HEK293 (cell line): ENCODE results near the gene MRPL14.
A peak's percentile ranks its signal among the peaks of the same experiment; 100 is the strongest.

Experiments
- CTCF ChIA-PET: fragments of 350-600 bp; formaldehyde crosslinking; extraction: SDS; loops from one replicate; lab custom pipeline; 2021; ENCODE audit warnings: antibody characterized with exemption; lab: Yijun Ruan, JAX
- POLR2A ChIA-PET: fragments of 300-600 bp; formaldehyde crosslinking; extraction: SDS; loops from one replicate; lab custom pipeline; 2020; ENCODE audit warnings: antibody characterized with exemption, inconsistent platforms; lab: Yijun Ruan, JAX
- H3K27ac ChIP-seq: fragments of 200-500 bp; sonication (Bioruptor generic); 2 replicates; pipeline ENCODE4 v1.5.1; 2014; ENCODE audit warnings: low read depth, low read length, control low read depth, inconsistent platforms; ENCODE audit errors: extremely low read depth
- H3K36me3 ChIP-seq, 2 experiments: fragments of 200-500 bp in 1 of 2; sonication (Bioruptor generic) in 1 of 2; 1 replicate in 1 of 2; 2 replicates in 1 of 2; pipeline ENCODE4 v1.5.1; 2014 to 2017; ENCODE audit warnings: inconsistent platforms in 2 of 2, low read length in 2 of 2; ENCODE audit not compliant: control insufficient read depth in 2 of 2, insufficient read depth in 1 of 2
- H3K4me1 ChIP-seq: fragments of 200-500 bp; sonication (Bioruptor generic); 2 replicates; pipeline ENCODE4 v1.5.1; 2014; ENCODE audit warnings: mild to moderate bottlenecking, low read length, inconsistent platforms; ENCODE audit not compliant: control insufficient read depth, insufficient read depth
- H3K4me3 ChIP-seq: 2 replicates; pipeline ENCODE4 v1.5.1; 2011; ENCODE audit warnings: low read depth, mild to moderate bottlenecking, control low read depth, low read length, moderate library complexity
- H3K9me3 ChIP-seq: fragments of 200-500 bp; sonication (Bioruptor generic); 2 replicates; pipeline ENCODE4 v1.5.1; 2014; ENCODE audit warnings: low read depth, low read length, inconsistent platforms; ENCODE audit not compliant: control insufficient read depth, insufficient read depth
- BCL11B ChIP-seq: fragments of 450-650 bp; formaldehyde crosslinking; IDR thresholded peaks from 2 replicates; pipeline ENCODE4 v1.5.1; 2016; ENCODE audit warnings: low read depth, missing biosample characterization, missing genetic modification characterization
- HOXC10 ChIP-seq: sonication (generic); formaldehyde crosslinking; IDR thresholded peaks from 2 replicates; pipeline ENCODE4 v1.8.1; 2023; ENCODE audit warnings: mild to moderate bottlenecking, missing genetic modification reagents
- ZBTB17 ChIP-seq: fragments of 450-650 bp; formaldehyde crosslinking; IDR thresholded peaks from 2 replicates; pipeline ENCODE4 v1.5.1; 2016; ENCODE audit warnings: missing biosample characterization, missing genetic modification characterization
- ZFP69B ChIP-seq: fragments of 450-650 bp; formaldehyde crosslinking; IDR thresholded peaks from 2 replicates; pipeline ENCODE4 v1.5.1; 2016; ENCODE audit warnings: missing biosample characterization, missing genetic modification characterization
- ZIC2 ChIP-seq: fragments of 450-650 bp; formaldehyde crosslinking; IDR thresholded peaks from 2 replicates; pipeline ENCODE4 v1.5.1; 2016; ENCODE audit warnings: missing biosample characterization, missing genetic modification characterization
- ZNF140 ChIP-seq: fragments of 450-650 bp; formaldehyde crosslinking; IDR thresholded peaks from 2 replicates; pipeline ENCODE4 v1.5.1; 2016; ENCODE audit warnings: missing biosample characterization, missing genetic modification characterization
- ZNF174 ChIP-seq: fragments of 450-650 bp; formaldehyde crosslinking; IDR thresholded peaks from 2 replicates; pipeline ENCODE4 v1.5.0; 2017; ENCODE audit warnings: missing biosample characterization, mild to moderate bottlenecking, missing genetic modification characterization
- ZNF280D ChIP-seq: fragments of 450-650 bp; formaldehyde crosslinking; IDR thresholded peaks from 2 replicates; pipeline ENCODE4 v1.5.1; 2016; ENCODE audit warnings: missing biosample characterization, missing genetic modification characterization
- ZNF366 ChIP-seq: fragments of 450-650 bp; formaldehyde crosslinking; conservative IDR thresholded peaks from 2 replicates; pipeline ENCODE4 v1.5.1; 2016; ENCODE audit warnings: missing biosample characterization, missing genetic modification characterization
- ZNF416 ChIP-seq: fragments of 450-650 bp; formaldehyde crosslinking; IDR thresholded peaks from 2 replicates; pipeline ENCODE4 v1.5.1; 2016; ENCODE audit warnings: missing biosample characterization, missing genetic modification characterization
- ZNF501 ChIP-seq: fragments of 450-650 bp; formaldehyde crosslinking; IDR thresholded peaks from 2 replicates; pipeline ENCODE4 v1.5.1; 2016; ENCODE audit warnings: missing biosample characterization, missing genetic modification characterization
- ZNF548 ChIP-seq: fragments of 450-650 bp; formaldehyde crosslinking; IDR thresholded peaks from 2 replicates; pipeline ENCODE4 v1.5.1; 2016; ENCODE audit warnings: missing biosample characterization, missing genetic modification characterization
- ZNF585B ChIP-seq: fragments of 450-650 bp; formaldehyde crosslinking; IDR thresholded peaks from 2 replicates; pipeline ENCODE4 v1.5.1; 2016; ENCODE audit warnings: missing biosample characterization, missing genetic modification characterization
- ZNF76 ChIP-seq: fragments of 450-650 bp; formaldehyde crosslinking; IDR thresholded peaks from 2 replicates; pipeline ENCODE4; 2016; ENCODE audit warnings: low read depth, missing biosample characterization, missing genetic modification characterization, borderline replicate concordance
- ZNF776 ChIP-seq: fragments of 450-650 bp; formaldehyde crosslinking; IDR thresholded peaks from 2 replicates; pipeline ENCODE4 v1.5.0; 2017; ENCODE audit warnings: missing biosample characterization, missing genetic modification characterization, borderline replicate concordance
- ZNF785 ChIP-seq: fragments of 450-650 bp; formaldehyde crosslinking; IDR thresholded peaks from 2 replicates; pipeline ENCODE4 v1.5.1; 2016; ENCODE audit warnings: missing biosample characterization, missing genetic modification characterization
- ZNF792 ChIP-seq: fragments of 450-650 bp; formaldehyde crosslinking; IDR thresholded peaks from 2 replicates; pipeline ENCODE4 v1.5.1; 2016; ENCODE audit warnings: missing biosample characterization, missing genetic modification characterization
- ZNF830 ChIP-seq: fragments of 450-650 bp; IDR thresholded peaks from 2 replicates; pipeline ENCODE4 v1.5.0; 2018; ENCODE audit warnings: missing biosample characterization, missing genetic modification characterization, low read depth, mild to moderate bottlenecking, moderate library complexity
- ZSCAN30 ChIP-seq: fragments of 450-650 bp; IDR thresholded peaks from 2 replicates; pipeline ENCODE4 v1.5.1; 2018; ENCODE audit warnings: missing biosample characterization, mild to moderate bottlenecking, missing genetic modification characterization, moderate library complexity
- ZSCAN5A ChIP-seq: fragments of 450-650 bp; formaldehyde crosslinking; IDR thresholded peaks from 2 replicates; pipeline ENCODE4 v1.5.1; 2016; ENCODE audit warnings: missing biosample characterization, missing genetic modification characterization
- TF ChIP-seq, protein P1 (sequence below): fragments of 450-650 bp; formaldehyde crosslinking; IDR thresholded peaks from 2 replicates; pipeline ENCODE4 v1.5.1; 2016; ENCODE audit warnings: missing biosample characterization, missing genetic modification characterization
- TF ChIP-seq, protein P2 (sequence below): fragments of 450-650 bp; formaldehyde crosslinking; IDR thresholded peaks from 2 replicates; pipeline ENCODE4 v1.5.1; 2016; ENCODE audit warnings: missing biosample characterization, missing genetic modification characterization

Gene MRPL14

DNA sequence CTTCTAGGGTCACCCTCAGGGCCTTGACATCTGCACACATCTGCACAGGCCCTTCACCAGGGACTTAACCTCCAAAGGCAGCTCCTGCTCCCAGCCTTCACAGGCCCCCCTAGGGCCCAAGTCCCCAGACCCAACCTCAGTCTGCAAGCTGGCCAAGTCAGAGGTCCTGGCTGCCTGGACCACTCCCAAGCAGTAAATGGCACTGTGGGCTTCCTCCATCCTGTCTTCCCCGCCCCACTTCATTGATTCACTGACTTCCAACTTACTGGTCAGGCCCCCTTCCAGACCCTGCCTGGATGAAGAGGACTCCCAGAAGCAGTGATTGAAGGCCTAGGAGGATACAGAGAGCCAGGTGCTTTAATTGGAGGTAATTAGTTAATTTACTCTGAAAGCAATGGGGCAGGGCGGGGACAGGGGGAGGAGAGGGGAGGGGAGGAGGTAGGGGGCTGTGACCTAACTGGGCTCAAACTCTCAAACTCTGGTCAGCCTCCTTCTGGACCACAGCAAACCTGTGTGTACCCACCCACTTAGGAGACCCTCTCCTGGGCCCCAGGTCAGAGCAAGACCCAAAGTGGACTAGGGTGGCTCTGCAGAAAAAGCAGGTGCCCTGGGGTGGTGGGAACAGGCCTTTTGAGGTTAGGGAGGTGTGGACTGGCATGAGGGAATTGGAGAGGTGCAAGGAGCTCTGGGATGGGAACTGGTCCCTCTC is 51.5 kb downstream of the MRPL14 start:
- H3K4me3 ChIP-seq, result no peak overlapping the region
- H3K4me1 ChIP-seq, result 0 out of 2 replicates have a peak, but pooled peaks cover 3% of the 10 kb centered on the region
- ChIA-PET CTCF (interaction anchor here (0.6 to 10.9 kb wide), 33 partner anchors 10 to 780 kb away, joined by 3 to 189 read pairs (median 4); partner anchors contain the start of gene VEGFA), POLR2A (interaction anchor here (1.0 to 3.2 kb wide), 4 partner anchors 65 to 308 kb away, joined by 3 to 36 read pairs (median 4); partner anchors contain the start of genes HSP90AB1 and VEGFA)
- H3K36me3 ChIP-seq, result no peaks in the 10 kb centered on the region
- TF ChIP-seq ZNF785 (tag by site-specific recombination) (no peak), ZSCAN30 (tag by site-specific recombination) (no peak), ZIC2 (tag by site-specific recombination) (no peak), ZNF830 (tag by site-specific recombination) (no peak)
- TF ChIP-seq, protein P1, sequence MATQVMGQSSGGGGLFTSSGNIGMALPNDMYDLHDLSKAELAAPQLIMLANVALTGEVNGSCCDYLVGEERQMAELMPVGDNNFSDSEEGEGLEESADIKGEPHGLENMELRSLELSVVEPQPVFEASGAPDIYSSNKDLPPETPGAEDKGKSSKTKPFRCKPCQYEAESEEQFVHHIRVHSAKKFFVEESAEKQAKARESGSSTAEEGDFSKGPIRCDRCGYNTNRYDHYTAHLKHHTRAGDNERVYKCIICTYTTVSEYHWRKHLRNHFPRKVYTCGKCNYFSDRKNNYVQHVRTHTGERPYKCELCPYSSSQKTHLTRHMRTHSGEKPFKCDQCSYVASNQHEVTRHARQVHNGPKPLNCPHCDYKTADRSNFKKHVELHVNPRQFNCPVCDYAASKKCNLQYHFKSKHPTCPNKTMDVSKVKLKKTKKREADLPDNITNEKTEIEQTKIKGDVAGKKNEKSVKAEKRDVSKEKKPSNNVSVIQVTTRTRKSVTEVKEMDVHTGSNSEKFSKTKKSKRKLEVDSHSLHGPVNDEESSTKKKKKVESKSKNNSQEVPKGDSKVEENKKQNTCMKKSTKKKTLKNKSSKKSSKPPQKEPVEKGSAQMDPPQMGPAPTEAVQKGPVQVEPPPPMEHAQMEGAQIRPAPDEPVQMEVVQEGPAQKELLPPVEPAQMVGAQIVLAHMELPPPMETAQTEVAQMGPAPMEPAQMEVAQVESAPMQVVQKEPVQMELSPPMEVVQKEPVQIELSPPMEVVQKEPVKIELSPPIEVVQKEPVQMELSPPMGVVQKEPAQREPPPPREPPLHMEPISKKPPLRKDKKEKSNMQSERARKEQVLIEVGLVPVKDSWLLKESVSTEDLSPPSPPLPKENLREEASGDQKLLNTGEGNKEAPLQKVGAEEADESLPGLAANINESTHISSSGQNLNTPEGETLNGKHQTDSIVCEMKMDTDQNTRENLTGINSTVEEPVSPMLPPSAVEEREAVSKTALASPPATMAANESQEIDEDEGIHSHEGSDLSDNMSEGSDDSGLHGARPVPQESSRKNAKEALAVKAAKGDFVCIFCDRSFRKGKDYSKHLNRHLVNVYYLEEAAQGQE (tag by site-specific recombination), result no peak
- no peaks in the 10 kb centered on the region for H3K9me3 ChIP-seq
- no peak overlapping the region for H3K27ac ChIP-seq

DNA sequence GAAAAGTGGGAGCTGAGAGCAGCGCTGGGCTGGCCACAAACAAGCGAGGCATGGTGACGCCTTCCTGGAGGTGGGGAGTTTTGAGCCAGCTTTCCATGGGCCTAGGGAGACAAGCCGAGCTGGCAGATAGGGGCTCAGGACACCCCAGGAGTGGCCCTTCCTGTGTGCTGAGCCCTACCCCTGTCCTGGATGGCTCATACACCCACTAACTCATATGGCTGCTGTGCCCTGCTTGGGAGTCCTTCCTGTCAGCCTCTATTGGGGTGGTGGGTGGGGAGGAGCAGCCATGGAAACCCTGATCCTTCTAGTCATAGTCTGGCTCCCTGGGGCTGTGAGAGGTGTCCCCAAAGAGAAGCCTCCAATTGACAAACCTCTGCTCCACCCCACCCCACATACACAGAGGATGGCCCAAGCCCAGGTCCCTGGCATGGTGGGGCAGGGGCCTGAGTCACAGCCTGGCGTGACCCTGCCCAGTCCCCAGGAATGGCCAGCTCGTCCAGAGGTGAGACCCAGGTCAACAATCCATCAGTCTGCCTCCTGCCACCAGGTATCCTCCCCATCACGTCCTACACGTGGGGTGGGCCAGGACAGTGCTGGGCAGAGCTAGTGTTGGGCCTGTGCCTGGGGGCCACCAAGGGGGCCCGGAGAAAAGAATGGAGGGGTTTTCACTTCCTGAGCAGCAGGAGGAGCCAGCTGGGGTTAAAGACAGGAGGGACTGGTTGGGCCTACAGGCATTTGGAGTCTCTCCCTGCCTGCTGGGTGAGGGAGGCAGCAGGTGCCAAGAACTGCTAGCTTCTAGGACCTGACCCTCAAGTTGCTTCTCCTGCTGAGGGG is 52.2 kb downstream of the MRPL14 start:
- CTCF ChIA-PET, result interaction anchor here (0.6 to 10.9 kb wide), 67 partner anchors 10 to 683 kb away, joined by 3 to 189 read pairs (median 4); partner anchors contain the start of gene VEGFA
- POLR2A ChIA-PET, result interaction anchor here (0.6 to 3.2 kb wide), 6 partner anchors 64 to 350 kb away, joined by 3 to 36 read pairs (median 4); partner anchors contain the start of genes HSP90AB1 and VEGFA
- H3K9me3 ChIP-seq, result no peaks in the 10 kb centered on the region
- no peak overlapping the region for H3K4me3 ChIP-seq
- 0 out of 2 replicates have a peak, but pooled peaks cover 3% of the 10 kb centered on the region for H3K4me1 ChIP-seq
- no peak overlapping the region for H3K27ac ChIP-seq
- no peaks in the 10 kb centered on the region for H3K36me3 ChIP-seq
- TF ChIP-seq ZNF776 (tag by site-specific recombination), result no peak
- no peak for TF ChIP-seq ZFP69B
- no peak for TF ChIP-seq ZNF140 (tag by site-specific recombination)
- 0 out of 2 replicates have a peak, but pooled peaks have one; percentile 2 for TF ChIP-seq ZNF501
- no peak for TF ChIP-seq ZNF585B (tag by site-specific recombination)
- TF ChIP-seq ZNF366 (tag by site-specific recombination), result 0 out of 2 replicates have a peak, but pooled peaks have one; percentile 6
- 0 out of 2 replicates have a peak, but pooled peaks have one; percentile 1 for TF ChIP-seq ZBTB17 (tag by site-specific recombination)
- TF ChIP-seq ZNF174 (tag by site-specific recombination), result no peak
- TF ChIP-seq ZIC2 (tag by site-specific recombination), result 0 out of 2 replicates have a peak, but pooled peaks have one; percentile 20
- TF ChIP-seq ZSCAN5A (tag by site-specific recombination), result no peak
- TF ChIP-seq ZNF548 (tag by site-specific recombination), result no peak
- no peak for TF ChIP-seq ZNF416
- no peak for TF ChIP-seq BCL11B (tag by site-specific recombination)
- no peak for TF ChIP-seq ZSCAN30 (tag by site-specific recombination)
- no peak for TF ChIP-seq ZNF792 (tag by site-specific recombination)
- no peak for TF ChIP-seq HOXC10 (CRISPR knock-in tag)
- TF ChIP-seq, protein P2, sequence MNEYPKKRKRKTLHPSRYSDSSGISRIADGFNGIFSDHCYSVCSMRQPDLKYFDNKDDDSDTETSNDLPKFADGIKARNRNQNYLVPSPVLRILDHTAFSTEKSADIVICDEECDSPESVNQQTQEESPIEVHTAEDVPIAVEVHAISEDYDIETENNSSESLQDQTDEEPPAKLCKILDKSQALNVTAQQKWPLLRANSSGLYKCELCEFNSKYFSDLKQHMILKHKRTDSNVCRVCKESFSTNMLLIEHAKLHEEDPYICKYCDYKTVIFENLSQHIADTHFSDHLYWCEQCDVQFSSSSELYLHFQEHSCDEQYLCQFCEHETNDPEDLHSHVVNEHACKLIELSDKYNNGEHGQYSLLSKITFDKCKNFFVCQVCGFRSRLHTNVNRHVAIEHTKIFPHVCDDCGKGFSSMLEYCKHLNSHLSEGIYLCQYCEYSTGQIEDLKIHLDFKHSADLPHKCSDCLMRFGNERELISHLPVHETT (tag by site-specific recombination), result no peak
- no peak for TF ChIP-seq ZNF280D (tag by site-specific recombination)
- no peak for TF ChIP-seq ZNF76 (tag by site-specific recombination)
